Adrenal gland (tissue), 12 donors: ENCODE results near the gene MAPK10. TPM values are rescaled to one million over a fixed set of nuclear protein-coding genes. Genes with fewer than 3 reads are reported as not detected.

Experiments used
- DNase-seq, 7 donors: peaks; one replicate each; pipeline ENCODE4 v3.0.0-alpha.2; 2019 to 2020
- H3K27ac ChIP-seq, 5 donors: fragments of 200-600 bp; sonication (generic) in 4 of 5; 1 replicate in 3 of 5; 2 replicates in 2 of 5; pipeline versions ENCODE4 v1.5.1 to v1.8.0; 2016 to 2020; ENCODE audit warnings: mild to moderate bottlenecking in 1 of 5
- H3K27me3 ChIP-seq: fragments of 200-600 bp; 2 replicates; pipeline ENCODE4 v1.8.0; 2021
- H3K36me3 ChIP-seq, 2 donors: fragments of 200-600 bp; replicated peaks in 1 of 2; 1 replicate in 1 of 2; 2 replicates in 1 of 2; pipeline versions ENCODE4 v1.5.1 to v1.8.0; 2018 to 2022
- H3K4me1 ChIP-seq, 2 donors: fragments of 200-600 bp; replicated peaks in 1 of 2; 1 replicate in 1 of 2; 2 replicates in 1 of 2; pipeline versions ENCODE4 v1.5.1 to v1.8.0; 2018 to 2021
- H3K4me3 ChIP-seq, 4 donors: fragments of 200-600 bp; sonication (generic) in 3 of 4; one replicate each; pipeline ENCODE4 v1.5.1; 2016 to 2018
- H3K9me3 ChIP-seq, 3 donors: fragments of 200-600 bp; sonication (generic) in 1 of 3; replicated peaks in 1 of 3; 1 replicate in 2 of 3; 2 replicates in 1 of 3; pipeline versions ENCODE4 v1.5.1 to v1.8.0; 2016 to 2021
- POLR2A ChIP-seq, 2 donors: fragments of 450-650 bp; IDR thresholded peaks; one replicate each; pipeline ENCODE4 v1.6.1; 2017; ENCODE audit warnings: antibody characterized with exemption in 2 of 2, mild to moderate bottlenecking in 2 of 2, moderate library complexity in 1 of 2
- WGBS, 4 donors: extraction: QIAGEN DNeasy Blood & Tissue Kit in 2 of 4; methylation state at CpG; one replicate each; pipeline versions ENCODE4 v1.1.5 to v1.1.7; 2013 to 2017; 5-methylcytosine and 5-hydroxymethylcytosine counted together
- intact Hi-C, 2 donors: fragments of 100-400 bp; cut with DNase I; formaldehyde crosslinking; loops; one replicate each; pipeline versions ENCODE4 v1.14.1 to v1.15.0; 2022 to 2023
- polyA plus RNA-seq, 3 donors: library from polyadenylated mRNA; stranded (reverse); fragments of 200-250 nt in 2 of 3; fragments of 350-450 nt in 1 of 3; fragmentation: Illumina TruSeq in 1 of 3; extraction: RNeasy Lipid Tissue Mini Kit (QIAGEN cat#74804) in 1 of 3; gene quantifications; one replicate each; pipeline ENCODE4 v1.2.3, GENCODE V29; 2013 to 2014
- total RNA-seq, 9 donors: library from RNA; depleted of rRNA in 4 of 9; stranded (reverse); fragments of >200 nt in 4 of 9; fragments of 120-200 nt in 1 of 9; fragmentation: NEBNext Ultra II Directional in 1 of 9; extraction: Animal tissue kit (Norgen Biotek cat#: 25700) in 1 of 9; gene quantifications; one replicate each; pipeline versions ENCODE4 v1.1.0 to v1.2.4, GENCODE V29; 2013 to 2023
- TF ChIP-seq, protein P1 (sequence below), 6 experiments: fragments of 450-650 bp in 4 of 6; fragments of 200-600 bp in 2 of 6; sonication (generic) in 1 of 6; IDR thresholded peaks; 1 replicate in 5 of 6; 2 replicates in 1 of 6; pipeline versions ENCODE4 v1.5.1 to v1.8.0; 2016 to 2021; ENCODE audit warnings: antibody characterized with exemption in 6 of 6, mild to moderate bottlenecking in 2 of 6, moderate library complexity in 1 of 6
- donor health status: healthy with polysubstance abuse.
- donor health status: Bipolar disorder and iron deficiency.
- donor health status: DM: yes; HTN: yes; CAD: no.
- donor health status: DM: no; HTN: no; CAD: no.
- donor health status: DM: no; HTN: no; CAD: no.
- donor health status: DM: yes; HTN: yes; CAD: no.

Gene MAPK10
- total and polyA plus RNA-seq, 12 donors = 11.6 to 160 (median 42.1) TPM

GRCh38 chr4:86185659-86186058 lies 174.2 kb downstream of the MAPK10 start:
- H3K27me3 ChIP-seq = no peaks in the 10 kb centered on the region
- no peak overlapping the region for H3K4me3 ChIP-seq
- DNase-seq = no peak
- WGBS, 4 donors = 90 to 95% (median 93%) methylated on average over 1 of the region's 1 CpG
- no peak for TF ChIP-seq POLR2A (IDR thresholded peaks at IDR 0.05)
- TF ChIP-seq, protein P1, sequence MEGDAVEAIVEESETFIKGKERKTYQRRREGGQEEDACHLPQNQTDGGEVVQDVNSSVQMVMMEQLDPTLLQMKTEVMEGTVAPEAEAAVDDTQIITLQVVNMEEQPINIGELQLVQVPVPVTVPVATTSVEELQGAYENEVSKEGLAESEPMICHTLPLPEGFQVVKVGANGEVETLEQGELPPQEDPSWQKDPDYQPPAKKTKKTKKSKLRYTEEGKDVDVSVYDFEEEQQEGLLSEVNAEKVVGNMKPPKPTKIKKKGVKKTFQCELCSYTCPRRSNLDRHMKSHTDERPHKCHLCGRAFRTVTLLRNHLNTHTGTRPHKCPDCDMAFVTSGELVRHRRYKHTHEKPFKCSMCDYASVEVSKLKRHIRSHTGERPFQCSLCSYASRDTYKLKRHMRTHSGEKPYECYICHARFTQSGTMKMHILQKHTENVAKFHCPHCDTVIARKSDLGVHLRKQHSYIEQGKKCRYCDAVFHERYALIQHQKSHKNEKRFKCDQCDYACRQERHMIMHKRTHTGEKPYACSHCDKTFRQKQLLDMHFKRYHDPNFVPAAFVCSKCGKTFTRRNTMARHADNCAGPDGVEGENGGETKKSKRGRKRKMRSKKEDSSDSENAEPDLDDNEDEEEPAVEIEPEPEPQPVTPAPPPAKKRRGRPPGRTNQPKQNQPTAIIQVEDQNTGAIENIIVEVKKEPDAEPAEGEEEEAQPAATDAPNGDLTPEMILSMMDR (IDR thresholded peaks at IDR 0.05) = no peak
- peaks cover 0 to 6% of the 10 kb centered on the region in 2 donors for H3K4me1 ChIP-seq
- H3K27ac ChIP-seq = no peak overlapping the region
- intact Hi-C loops = no loop called here
- H3K9me3 ChIP-seq = no peaks in the 10 kb centered on the region
- H3K36me3 ChIP-seq = no peaks in the 10 kb centered on the region

GRCh38 chr4:86184901-86185285 lies 175.0 kb downstream of the MAPK10 start:
- intact Hi-C loops = no loop called here
- TF ChIP-seq, protein P1 (IDR thresholded peaks at IDR 0.05) = no peak
- TF ChIP-seq POLR2A (IDR thresholded peaks at IDR 0.05) = no peak
- 74 to 85% (median 80%) methylated on average over 5 of the region's 5 CpGs for WGBS, 4 donors
- Histone ChIP-seq H3K27me3 (no peaks in the 10 kb centered on the region), H3K4me3 (no peak overlapping the region), H3K4me1 (peaks cover 0 to 6% of the 10 kb centered on the region in 2 donors), H3K36me3 (no peaks in the 10 kb centered on the region), H3K27ac (no peak overlapping the region), H3K9me3 (no peaks in the 10 kb centered on the region)
- DNase-seq = no peak

GRCh38 chr4:86184216-86184900 lies 175.5 kb downstream of the MAPK10 start:
- Histone ChIP-seq H3K4me1 (peaks cover 0 to 6% of the 10 kb centered on the region in 2 donors), H3K36me3 (no peaks in the 10 kb centered on the region), H3K9me3 (peaks cover 0 to 3% (median 0%) of the 10 kb centered on the region in 3 donors), H3K27me3 (no peaks in the 10 kb centered on the region), H3K4me3 (no peak overlapping the region), H3K27ac (no peak overlapping the region)
- DNase-seq = no peak
- WGBS, 4 donors = 89 to 93% (median 92%) methylated on average over 4 of the region's 4 CpGs
- no peak for TF ChIP-seq POLR2A (IDR thresholded peaks at IDR 0.05)
- TF ChIP-seq, protein P1 (IDR thresholded peaks at IDR 0.05) = no peak
- intact Hi-C loops = no loop called here

DNA sequence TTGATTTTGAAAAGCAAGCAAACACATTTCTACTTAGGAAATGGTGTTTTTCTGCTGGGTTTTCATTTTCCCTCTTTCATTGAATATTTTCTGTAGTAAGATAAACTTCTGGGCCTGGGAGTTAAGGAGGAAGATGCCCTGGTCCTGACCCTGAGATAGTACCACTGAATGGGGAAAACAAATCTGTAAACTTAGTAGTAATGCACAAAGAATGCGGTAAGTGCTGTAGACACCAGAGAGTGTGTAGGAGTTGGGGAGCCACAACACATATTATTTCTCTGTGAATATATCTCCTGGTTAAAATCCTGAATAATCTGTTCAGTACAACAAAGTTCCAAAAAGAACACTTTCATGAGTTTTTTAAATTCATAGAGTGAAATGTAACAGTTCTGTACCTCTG lies 178.3 kb downstream of the MAPK10 start:
- no peaks in the 10 kb centered on the region for H3K36me3 ChIP-seq
- peaks cover 0 to 6% of the 10 kb centered on the region in 2 donors for H3K4me1 ChIP-seq
- no peak overlapping the region for H3K27ac ChIP-seq
- DNase-seq = no peak
- TF ChIP-seq, protein P1 (IDR thresholded peaks at IDR 0.05) = no peak
- no peak for TF ChIP-seq POLR2A (IDR thresholded peaks at IDR 0.05)
- WGBS, 4 donors = 59 to 85% (median 81%) methylated on average over 1 of the region's 1 CpG
- intact Hi-C loops = no loop called here
- H3K4me3 ChIP-seq = no peak overlapping the region
- H3K9me3 ChIP-seq = peaks cover 0 to 4% (median 0%) of the 10 kb centered on the region in 3 donors
- no peaks in the 10 kb centered on the region for H3K27me3 ChIP-seq
